PC-9 (cell line): ENCODE measurements around the gene ENPP7. TPM values are rescaled to one million over a fixed set of nuclear protein-coding genes. Genes with fewer than 3 reads are reported as not detected.
A peak's percentile ranks its signal among the peaks of the same experiment; 100 is the strongest.

Source experiments
- BruUV-seq: library from RNA; stranded (reverse); fragments of 400-500 nt; replicated peaks from 2 replicates; lab custom pipeline; 2021; lab: Mats Ljungman, UMichigan
- CTCF ChIA-PET: fragments of 300-600 bp; sonication (Branson Sonifier 250); formaldehyde crosslinking; loops from one replicate; lab custom pipeline; 2022; ENCODE audit warnings: antibody characterized with exemption; lab: Charles Lee
- POLR2A ChIA-PET: fragments of 300-600 bp; sonication (Branson Sonifier 250); formaldehyde crosslinking; loops from one replicate; lab custom pipeline; 2022; ENCODE audit warnings: antibody characterized with exemption; ENCODE audit not compliant: unreplicated experiment; lab: Charles Lee
- DNase-seq, 2 experiments: peaks; one replicate each; pipeline versions ENCODE4 v3.0.0 to v3.0.0-alpha.2; 2015 to 2022; ENCODE audit warnings: mixed read lengths in 1 of 2
- H2AFZ ChIP-seq: fragments of 200-600 bp; sonication (generic); 2 replicates; pipeline ENCODE4 v1.8.1; 2017; ENCODE audit warnings: antibody characterized with exemption
- H3F3A ChIP-seq: fragments of 200-600 bp; sonication (generic); 2 replicates; pipeline ENCODE4 v1.8.1; 2017; ENCODE audit warnings: antibody characterized with exemption, mild to moderate bottlenecking, low read depth; ENCODE audit not compliant: insufficient read depth
- H3K27ac ChIP-seq: fragments of 200-600 bp; sonication (generic); 2 replicates; pipeline ENCODE4 v1.6.1; 2016; ENCODE audit warnings: mixed run types
- H3K27me3 ChIP-seq: fragments of 200-600 bp; sonication (generic); 2 replicates; pipeline ENCODE4 v1.6.1; 2016; ENCODE audit warnings: low read depth, mixed run types; ENCODE audit not compliant: insufficient read depth
- H3K36me3 ChIP-seq: fragments of 200-600 bp; sonication (generic); 2 replicates; pipeline ENCODE4 v1.6.1; 2016; ENCODE audit warnings: low read depth, mixed run types
- H3K4me1 ChIP-seq: fragments of 200-600 bp; sonication (generic); replicated peaks from 2 replicates; pipeline ENCODE4 v1.6.1; 2016; ENCODE audit warnings: mixed run types; ENCODE audit not compliant: insufficient read depth
- H3K4me2 ChIP-seq: fragments of 200-600 bp; sonication (generic); 2 replicates; pipeline ENCODE4 v1.6.1; 2017; ENCODE audit warnings: mixed run types
- H3K4me3 ChIP-seq: fragments of 200-600 bp; sonication (generic); 2 replicates; pipeline ENCODE4 v1.6.1; 2016; ENCODE audit warnings: mixed run types
- H3K79me2 ChIP-seq: fragments of 200-600 bp; sonication (generic); 2 replicates; pipeline ENCODE4 v1.6.1; 2017; ENCODE audit warnings: low read depth, mixed run types
- H3K9me2 ChIP-seq: fragments of 200-600 bp; sonication (generic); 2 replicates; pipeline ENCODE4 v1.8.1; 2017; ENCODE audit warnings: mild to moderate bottlenecking; ENCODE audit not compliant: insufficient read depth
- H3K9me3 ChIP-seq: fragments of 200-600 bp; sonication (generic); 2 replicates; pipeline ENCODE4 v1.8.1; 2016; ENCODE audit warnings: low read depth; ENCODE audit not compliant: insufficient read depth
- H4K20me1 ChIP-seq: fragments of 200-600 bp; sonication (generic); 2 replicates; pipeline ENCODE4 v1.8.1; 2017; ENCODE audit not compliant: insufficient read depth
- EZH2 ChIP-seq: fragments of 200-600 bp; sonication (generic); IDR thresholded peaks from 2 replicates; pipeline ENCODE4 v1.8.0; 2017; ENCODE audit warnings: antibody characterized with exemption, low read depth
- intact Hi-C: fragments of 100-400 bp; cut with micrococcal nuclease; formaldehyde crosslinking; loops from one replicate; pipeline ENCODE4 v1.10.0; 2022; ENCODE audit not compliant: unreplicated experiment
- total RNA-seq: library from RNA; stranded (reverse); gene quantifications from 2 replicates; pipeline ENCODE4 v1.2.3, GENCODE V29; 2021
- TF ChIP-seq, protein P1 (sequence below): fragments of 200-600 bp; sonication (generic); conservative IDR thresholded peaks from 2 replicates; pipeline ENCODE4 v1.6.1; 2017; ENCODE audit warnings: mixed run types, antibody characterized with exemption, mild to moderate bottlenecking, moderate library complexity

Gene ENPP7
- total RNA-seq, 1 experiment from 2014 or later: not detected

DNA sequence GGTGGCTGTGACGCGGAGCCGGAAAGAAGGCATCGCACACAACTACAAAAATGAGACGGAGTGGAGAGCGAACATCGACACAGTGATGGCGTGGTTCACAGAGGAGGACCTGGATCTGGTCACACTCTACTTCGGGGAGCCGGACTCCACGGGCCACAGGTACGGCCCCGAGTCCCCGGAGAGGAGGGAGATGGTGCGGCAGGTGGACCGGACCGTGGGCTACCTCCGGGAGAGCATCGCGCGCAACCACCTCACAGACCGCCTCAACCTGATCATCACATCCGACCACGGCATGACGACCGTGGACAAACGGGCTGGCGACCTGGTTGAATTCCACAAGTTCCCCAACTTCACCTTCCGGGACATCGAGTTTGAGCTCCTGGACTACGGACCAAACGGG, 4.4 kb downstream of the ENPP7 start:
- CTCF ChIA-PET: interaction anchor here (0.7 kb wide), 1 partner anchor 111 kb away, joined by 3 read pairs; no protein-coding TSS in a partner anchor
- Histone ChIP-seq H3K79me2 (no peaks in the 10 kb centered on the region), H3K9me3 (no peaks in the 10 kb centered on the region), H3K36me3 (no peaks in the 10 kb centered on the region), H3K4me1 (peaks cover 21% of the 10 kb centered on the region), H3K27me3 (no peaks in the 10 kb centered on the region), H3K27ac (no peak overlapping the region), H3F3A (peaks cover 17% of the 10 kb centered on the region), H4K20me1 (no peaks in the 10 kb centered on the region), H2AFZ (no peak overlapping the region), H3K4me3 (no peak overlapping the region), H3K4me2 (no peak overlapping the region), H3K9me2 (no peaks in the 10 kb centered on the region)
- POLR2A ChIA-PET: no interaction called here
- intact Hi-C loops: no loop called here
- DNase-seq: no peak
- no TSS peak for BruUV-seq
- TF ChIP-seq EZH2: no peak
- TF ChIP-seq, protein P1, sequence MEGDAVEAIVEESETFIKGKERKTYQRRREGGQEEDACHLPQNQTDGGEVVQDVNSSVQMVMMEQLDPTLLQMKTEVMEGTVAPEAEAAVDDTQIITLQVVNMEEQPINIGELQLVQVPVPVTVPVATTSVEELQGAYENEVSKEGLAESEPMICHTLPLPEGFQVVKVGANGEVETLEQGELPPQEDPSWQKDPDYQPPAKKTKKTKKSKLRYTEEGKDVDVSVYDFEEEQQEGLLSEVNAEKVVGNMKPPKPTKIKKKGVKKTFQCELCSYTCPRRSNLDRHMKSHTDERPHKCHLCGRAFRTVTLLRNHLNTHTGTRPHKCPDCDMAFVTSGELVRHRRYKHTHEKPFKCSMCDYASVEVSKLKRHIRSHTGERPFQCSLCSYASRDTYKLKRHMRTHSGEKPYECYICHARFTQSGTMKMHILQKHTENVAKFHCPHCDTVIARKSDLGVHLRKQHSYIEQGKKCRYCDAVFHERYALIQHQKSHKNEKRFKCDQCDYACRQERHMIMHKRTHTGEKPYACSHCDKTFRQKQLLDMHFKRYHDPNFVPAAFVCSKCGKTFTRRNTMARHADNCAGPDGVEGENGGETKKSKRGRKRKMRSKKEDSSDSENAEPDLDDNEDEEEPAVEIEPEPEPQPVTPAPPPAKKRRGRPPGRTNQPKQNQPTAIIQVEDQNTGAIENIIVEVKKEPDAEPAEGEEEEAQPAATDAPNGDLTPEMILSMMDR: no peak

DNA sequence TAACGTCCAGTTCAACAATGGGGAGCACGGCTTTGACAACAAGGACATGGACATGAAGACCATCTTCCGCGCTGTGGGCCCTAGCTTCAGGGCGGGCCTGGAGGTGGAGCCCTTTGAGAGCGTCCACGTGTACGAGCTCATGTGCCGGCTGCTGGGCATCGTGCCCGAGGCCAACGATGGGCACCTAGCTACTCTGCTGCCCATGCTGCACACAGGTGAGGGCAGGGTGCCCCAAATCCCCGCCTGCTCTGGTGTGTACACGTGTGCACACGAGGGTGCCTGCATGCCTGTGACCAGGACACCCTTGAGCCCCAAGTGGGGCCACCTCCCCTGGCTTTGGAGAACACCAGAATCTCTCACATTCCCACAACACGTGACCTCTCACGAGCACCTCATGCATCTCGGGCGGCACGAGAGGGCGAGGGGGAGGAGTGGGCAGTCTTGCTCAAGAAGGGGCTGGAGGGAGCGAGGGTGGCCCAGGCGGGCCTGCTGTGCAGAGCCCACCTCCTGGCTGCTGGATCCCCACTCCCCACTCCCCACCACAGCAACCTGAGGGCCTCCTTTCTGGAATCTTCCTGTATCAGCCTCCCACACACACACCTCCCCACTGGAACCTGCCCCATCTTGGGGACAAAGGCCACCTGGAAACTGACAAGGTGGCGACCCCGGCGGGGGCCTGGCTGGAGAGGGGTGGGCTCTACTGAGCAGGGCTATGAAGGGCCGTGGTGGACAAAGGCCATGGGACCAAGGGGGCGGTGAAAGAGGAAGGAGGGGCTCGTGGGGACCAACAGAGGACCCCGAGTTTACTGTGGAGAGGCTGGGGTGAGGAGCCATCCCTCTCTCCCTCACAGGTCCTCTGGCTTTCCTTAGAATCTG, 6.5 kb downstream of the ENPP7 start:
- DNase-seq: no peak
- Histone ChIP-seq H3K27ac (no peak overlapping the region), H3K4me1 (peaks cover 33% of the 10 kb centered on the region), H3K36me3 (no peaks in the 10 kb centered on the region), H3K79me2 (no peaks in the 10 kb centered on the region), H3F3A (peaks cover 25% of the 10 kb centered on the region), H2AFZ (no peak overlapping the region), H3K27me3 (no peaks in the 10 kb centered on the region), H4K20me1 (no peaks in the 10 kb centered on the region), H3K9me3 (no peaks in the 10 kb centered on the region), H3K4me3 (no peak overlapping the region), H3K9me2 (no peaks in the 10 kb centered on the region), H3K4me2 (no peak overlapping the region)
- TF ChIP-seq, protein P1: no peak
- no peak for TF ChIP-seq EZH2
- POLR2A ChIA-PET: no interaction called here
- intact Hi-C loops: no loop called here
- CTCF ChIA-PET: no interaction called here
- BruUV-seq: no TSS peak

GRCh38 chr17:79737922-79738578, 7.3 kb downstream of the ENPP7 start:
- Histone ChIP-seq H2AFZ (no peak overlapping the region), H3K79me2 (no peaks in the 10 kb centered on the region), H3K9me3 (no peaks in the 10 kb centered on the region), H3K9me2 (no peaks in the 10 kb centered on the region), H3K36me3 (no peaks in the 10 kb centered on the region), H3K4me3 (no peak overlapping the region), H3K4me2 (peak overlapping the region; percentile 72), H3K4me1 (peaks cover 34% of the 10 kb centered on the region), H3F3A (peaks cover 25% of the 10 kb centered on the region), H3K27me3 (no peaks in the 10 kb centered on the region), H4K20me1 (no peaks in the 10 kb centered on the region), H3K27ac (no peak overlapping the region)
- no peak for DNase-seq
- CTCF ChIA-PET: interaction anchor here (0.6 kb wide), 1 partner anchor 273 kb away, joined by 6 read pairs; no protein-coding TSS in a partner anchor
- POLR2A ChIA-PET: no interaction called here
- BruUV-seq: no TSS peak
- TF ChIP-seq, protein P1: no peak
- TF ChIP-seq EZH2: no peak
- intact Hi-C loops: loop anchor here (2.0 kb wide), 1 partner anchor 255 kb away; no protein-coding TSS in a partner anchor
